ENCODE results near the gene MTHFD1L. TPM values are rescaled to one million over a fixed set of nuclear protein-coding genes. Genes with fewer than 3 reads are reported as not detected.

Gene MTHFD1L
- total RNA-seq, 1 donor from 2014 or later = 39.0 TPM

- no peak for DNase-seq (ENCODE audit: low read depth)
Measured at GRCh38 chr6:150898399-150899170, 33.1 kb downstream of the MTHFD1L start.

DNA sequence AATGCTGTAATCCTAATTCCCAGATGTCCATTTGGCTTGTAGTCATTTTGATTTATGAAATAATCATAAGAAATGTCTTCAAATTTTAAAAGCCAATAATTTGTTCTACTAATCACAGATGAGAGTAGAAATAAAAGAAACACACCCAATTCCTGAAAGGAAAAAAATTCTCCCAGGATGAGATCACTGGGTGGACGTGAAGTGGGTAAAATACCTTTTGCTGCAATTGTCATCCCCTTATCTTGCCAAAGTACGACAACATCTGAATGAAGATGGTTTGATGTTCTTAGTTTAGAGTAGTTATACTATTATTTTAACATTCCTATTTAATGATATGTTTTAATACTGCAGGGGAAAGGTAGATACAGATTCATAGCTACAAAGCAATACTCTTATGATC lies 33.7 kb downstream of the MTHFD1L start:
- DNase-seq (ENCODE audit: low read depth) = no peak

- DNase-seq (ENCODE audit: low read depth) = no peak
Measured at GRCh38 chr6:150900049-150900448, 34.5 kb downstream of the MTHFD1L start.

DNA sequence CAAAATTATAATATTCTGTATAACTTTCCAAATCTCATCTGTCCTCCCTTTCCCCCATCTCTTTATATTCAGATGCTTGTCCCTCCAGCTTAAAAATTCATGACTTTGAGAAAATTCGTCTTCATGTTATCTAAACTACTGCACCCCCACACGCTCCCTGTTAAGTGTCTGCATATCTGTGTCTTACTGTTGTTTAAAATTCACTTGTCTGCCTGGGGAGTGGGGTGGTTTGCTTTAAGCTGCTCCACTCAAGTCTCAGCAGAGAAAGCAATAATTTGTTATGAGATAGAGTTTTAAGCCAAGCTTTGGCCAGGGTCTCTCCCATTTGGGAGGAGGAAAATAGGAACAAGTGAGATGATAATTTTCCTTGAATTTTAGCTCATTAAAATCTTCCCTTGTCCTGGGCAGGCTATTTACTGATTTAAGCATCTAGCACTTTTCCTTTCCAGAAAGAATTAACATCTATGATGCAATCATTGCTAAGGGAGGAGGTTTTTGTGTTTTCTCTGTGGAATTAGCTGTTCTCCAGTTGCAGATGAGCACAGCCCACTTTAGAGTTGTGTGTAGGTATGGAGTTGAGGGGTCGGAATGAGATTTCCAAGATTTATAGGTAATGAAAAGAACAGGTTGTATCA lies 36.8 kb downstream of the MTHFD1L start:
- no peak for DNase-seq (ENCODE audit: low read depth)

GRCh38 chr6:150905769-150906168 lies 40.3 kb downstream of the MTHFD1L start:
- DNase-seq (ENCODE audit: low read depth) = no peak

- no peak for DNase-seq (ENCODE audit: low read depth)
Measured at GRCh38 chr6:150906641-150907326, 41.3 kb downstream of the MTHFD1L start.

DNA sequence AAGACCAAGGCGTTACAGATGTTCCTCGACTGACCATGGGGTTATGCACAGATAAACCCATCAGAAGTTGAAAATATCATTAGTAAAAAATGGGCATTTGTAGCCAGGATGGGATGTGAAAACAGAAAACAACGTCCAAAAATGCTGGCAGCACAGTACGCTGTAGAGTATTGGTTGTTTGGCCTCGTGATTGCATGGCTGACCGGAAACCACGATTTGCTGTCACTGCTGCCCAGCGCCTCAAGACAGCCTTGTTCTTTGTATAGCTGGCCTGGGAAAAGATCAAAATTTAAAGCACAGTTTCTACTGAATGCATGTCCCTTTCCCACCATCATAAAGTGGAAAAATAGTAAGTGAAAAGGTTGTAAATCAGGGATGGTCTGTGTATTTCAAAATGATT lies 41.9 kb downstream of the MTHFD1L start:
- DNase-seq (ENCODE audit: low read depth) = no peak

- no peak for DNase-seq (ENCODE audit: low read depth)
Measured at GRCh38 chr6:150908901-150909300, 43.4 kb downstream of the MTHFD1L start.

GRCh38 chr6:150910561-150910960 lies 45.1 kb downstream of the MTHFD1L start:
- DNase-seq (ENCODE audit: low read depth) = no peak

DNA sequence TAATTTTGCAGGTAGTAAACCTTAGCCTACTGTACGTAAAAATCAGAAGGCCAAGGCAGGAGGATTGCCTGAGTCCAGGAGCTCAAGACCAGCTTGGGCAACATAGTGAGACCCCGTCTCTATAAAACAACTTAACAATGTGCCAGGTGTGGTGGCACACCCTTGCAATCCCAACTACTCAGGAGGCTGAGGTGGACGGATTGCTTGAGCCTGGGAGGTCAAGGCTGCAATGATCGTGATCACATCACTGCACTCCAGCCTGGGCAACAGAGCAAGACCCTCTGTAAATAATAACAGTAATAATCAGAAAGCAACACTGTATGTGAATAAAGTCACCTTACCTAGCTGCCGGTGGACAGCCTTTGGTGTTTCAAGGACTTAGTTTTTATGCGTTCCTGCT lies 48.9 kb downstream of the MTHFD1L start:
- no peak for DNase-seq (ENCODE audit: low read depth)

- DNase-seq (ENCODE audit: low read depth) = no peak
Measured at GRCh38 chr6:150915131-150915879, 49.8 kb downstream of the MTHFD1L start.

DNA sequence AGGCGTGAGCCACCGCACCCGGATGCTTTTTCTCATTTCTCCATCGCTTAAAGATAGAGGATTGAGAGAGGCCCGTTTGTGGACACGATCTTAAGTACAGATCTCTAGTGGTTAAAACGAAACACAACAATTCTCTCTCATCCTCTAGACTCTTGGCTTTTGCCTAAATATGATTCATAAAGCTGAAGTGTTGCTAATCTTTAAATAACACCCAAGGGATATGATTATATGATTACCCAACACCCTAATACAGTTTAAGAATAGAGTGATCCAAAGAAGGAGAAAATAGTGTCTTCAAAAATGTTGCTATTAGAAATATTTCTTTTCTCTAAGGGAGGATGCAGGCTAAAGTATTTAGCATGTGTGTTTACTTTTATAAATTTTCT lies 50.4 kb downstream of the MTHFD1L start:
- DNase-seq (ENCODE audit: low read depth) = no peak

DNA sequence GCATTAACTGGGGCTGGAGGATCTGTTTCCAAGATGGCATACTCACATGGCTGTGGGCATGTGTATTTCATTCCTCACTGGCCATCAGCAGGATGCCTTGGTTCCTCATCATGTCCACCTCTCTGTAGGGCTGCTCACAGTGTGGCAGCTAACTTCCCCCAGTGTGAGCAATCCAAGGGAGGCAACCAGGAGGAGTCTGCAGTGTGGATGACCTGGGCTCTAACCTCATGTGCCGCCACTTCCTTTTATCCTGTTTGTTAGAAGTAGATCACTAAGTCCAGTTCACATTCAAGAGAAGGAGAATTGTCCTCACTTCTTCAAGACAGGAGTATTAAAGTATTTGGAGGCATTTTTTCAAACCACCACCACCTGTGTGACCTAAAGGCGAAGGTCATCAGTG lies 54.4 kb downstream of the MTHFD1L start:
- no peak for DNase-seq (ENCODE audit: low read depth)

GRCh38 chr6:150922137-150922536 lies 56.6 kb downstream of the MTHFD1L start:
- DNase-seq (ENCODE audit: low read depth) = no peak

DNA sequence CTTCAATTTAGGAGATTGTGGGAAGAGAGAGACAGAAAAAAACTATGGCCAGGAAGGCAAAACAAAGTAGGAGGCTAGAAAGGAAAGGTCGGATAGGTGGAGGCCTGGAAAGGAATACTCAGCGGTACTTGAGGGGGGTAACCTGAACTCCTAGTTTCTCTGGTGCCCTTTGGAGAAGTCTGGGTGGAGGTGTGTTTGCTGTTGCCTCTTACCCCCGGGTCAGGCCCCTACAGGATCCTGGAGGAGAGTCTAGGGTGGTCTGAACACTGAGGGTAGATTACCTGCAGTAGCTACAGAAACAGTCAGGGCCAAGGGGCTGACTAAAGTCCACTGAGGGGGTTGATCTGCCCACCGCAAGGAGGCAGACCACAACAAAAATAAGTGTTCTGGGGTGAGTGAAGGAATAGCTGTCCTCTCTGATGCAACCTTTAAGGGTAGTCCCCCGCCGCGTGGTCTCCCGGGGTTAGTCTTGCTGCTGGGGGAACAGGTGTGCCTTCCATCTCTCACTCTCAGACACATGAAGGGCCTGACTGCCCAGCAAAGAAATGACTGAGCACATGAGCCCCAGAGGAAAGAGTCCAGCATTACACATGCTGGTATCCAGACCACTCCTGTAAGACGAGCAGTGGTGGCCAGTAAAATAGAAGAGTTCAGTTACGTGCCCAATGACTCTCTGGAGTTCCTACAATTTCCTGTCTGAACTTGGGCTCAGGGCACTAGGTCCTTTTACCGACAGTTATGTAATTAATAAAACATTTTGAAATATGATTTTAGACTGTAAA lies 59.5 kb downstream of the MTHFD1L start:
- peak; percentile 85 for DNase-seq (ENCODE audit: low read depth)

DNA sequence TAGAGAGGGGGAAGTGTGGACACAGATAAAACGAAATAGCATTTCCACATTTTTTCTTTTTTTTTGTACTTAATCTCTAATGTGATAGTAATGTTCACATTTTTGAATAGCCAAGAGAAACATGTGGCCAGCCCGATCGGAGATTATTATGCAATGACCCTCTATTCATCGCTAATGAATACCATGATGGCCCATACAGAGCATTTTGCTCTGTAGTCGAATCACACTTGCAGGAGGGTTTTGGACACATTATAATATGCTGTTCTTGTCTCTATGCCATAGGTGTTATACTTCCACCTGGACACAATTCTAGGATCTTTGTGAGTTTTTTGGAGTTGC lies 60.1 kb downstream of the MTHFD1L start:
- no peak for DNase-seq (ENCODE audit: low read depth)

DNA sequence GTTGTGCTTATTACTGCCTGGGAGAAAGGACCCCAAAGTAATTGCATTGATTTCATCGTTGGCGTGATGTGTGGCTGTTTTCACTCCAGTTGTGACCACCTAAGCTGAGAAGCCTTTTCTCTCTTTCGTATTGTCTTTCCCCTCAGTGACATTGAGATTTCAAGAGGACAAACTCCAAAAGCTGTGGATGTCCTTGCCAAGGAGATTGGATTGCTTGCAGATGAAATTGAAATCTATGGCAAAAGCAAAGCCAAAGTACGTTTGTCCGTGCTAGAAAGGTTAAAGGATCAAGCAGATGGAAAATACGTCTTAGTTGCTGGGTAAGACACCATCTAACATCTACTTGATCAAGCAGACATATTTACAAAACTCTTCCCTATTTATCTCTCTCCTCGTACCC lies 60.5 kb downstream of the MTHFD1L start:
- no peak for DNase-seq (ENCODE audit: low read depth)

DNA sequence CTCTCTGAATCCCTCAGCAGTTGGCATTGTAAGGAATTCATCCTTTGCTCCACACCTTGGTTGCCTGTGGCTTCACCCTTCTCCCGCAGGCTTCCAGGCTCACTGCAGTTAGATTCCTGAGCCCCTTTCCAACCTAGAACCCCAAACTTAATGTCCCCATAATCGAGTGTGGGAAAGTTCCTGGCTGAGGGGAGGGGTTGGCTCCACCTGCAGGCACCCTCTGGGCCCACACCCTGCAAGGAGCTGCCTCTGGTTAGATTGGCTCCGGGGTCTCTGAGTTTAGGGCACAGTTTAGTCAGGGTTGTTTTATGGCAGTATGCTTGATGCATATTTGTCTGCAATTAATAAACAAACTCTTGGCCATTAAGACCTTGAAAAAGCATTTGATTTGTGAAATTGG lies 63.4 kb downstream of the MTHFD1L start:
- DNase-seq (ENCODE audit: low read depth) = no peak

DNA sequence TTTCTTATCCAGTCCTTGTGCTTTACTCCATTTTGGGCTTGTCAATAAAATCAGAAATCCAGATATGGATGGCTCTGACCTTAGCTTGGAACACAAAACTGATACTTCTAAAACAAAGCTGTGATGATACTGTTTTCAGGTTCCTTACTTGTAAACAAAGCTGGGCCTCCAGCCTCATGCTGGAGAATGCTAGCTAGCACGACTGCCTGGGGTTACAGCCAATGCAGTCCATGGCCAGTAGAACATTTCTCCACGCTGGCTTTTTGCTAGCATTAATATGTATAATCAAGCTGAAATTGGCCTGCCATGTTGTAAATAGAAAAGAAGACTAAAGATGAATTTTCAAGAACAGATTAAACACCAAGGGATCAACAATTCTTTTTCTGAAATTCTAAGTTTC lies 63.9 kb downstream of the MTHFD1L start:
- no peak for DNase-seq (ENCODE audit: low read depth)

- DNase-seq (ENCODE audit: low read depth) = no peak
Measured at GRCh38 chr6:150930841-150931240, 65.3 kb downstream of the MTHFD1L start.

DNA sequence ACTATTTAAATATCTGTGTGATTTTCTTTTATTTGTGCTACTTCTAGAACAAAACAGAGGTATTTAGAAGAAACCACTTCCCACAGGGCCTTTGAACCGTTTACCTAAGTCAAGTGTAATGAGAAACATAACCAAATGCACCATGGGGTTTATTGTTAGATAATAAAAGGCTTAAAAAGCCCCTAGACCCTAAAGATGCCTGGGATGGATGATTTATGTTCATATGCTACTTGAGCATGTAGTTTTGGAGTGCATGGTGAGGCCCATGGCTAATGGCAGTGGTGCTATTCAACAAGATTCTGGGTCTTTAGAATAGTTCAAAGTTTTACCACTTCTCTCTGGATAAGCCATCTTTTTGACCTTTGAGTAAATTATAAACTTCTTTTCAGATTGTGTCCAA lies 65.9 kb downstream of the MTHFD1L start:
- DNase-seq (ENCODE audit: low read depth) = no peak

Measured in myocyte (in vitro differentiated cells).